GM15510 (cell line): ENCODE data around the gene ARL15.

Experiments used
- POLR2A ChIP-seq: IDR thresholded peaks from 3 replicates; pipeline ENCODE4 v1.6.1; 2011; ENCODE audit warnings: borderline replicate concordance; ENCODE audit not compliant: insufficient read length; ENCODE audit errors: extremely low read depth

The ARL15 gene

DNA sequence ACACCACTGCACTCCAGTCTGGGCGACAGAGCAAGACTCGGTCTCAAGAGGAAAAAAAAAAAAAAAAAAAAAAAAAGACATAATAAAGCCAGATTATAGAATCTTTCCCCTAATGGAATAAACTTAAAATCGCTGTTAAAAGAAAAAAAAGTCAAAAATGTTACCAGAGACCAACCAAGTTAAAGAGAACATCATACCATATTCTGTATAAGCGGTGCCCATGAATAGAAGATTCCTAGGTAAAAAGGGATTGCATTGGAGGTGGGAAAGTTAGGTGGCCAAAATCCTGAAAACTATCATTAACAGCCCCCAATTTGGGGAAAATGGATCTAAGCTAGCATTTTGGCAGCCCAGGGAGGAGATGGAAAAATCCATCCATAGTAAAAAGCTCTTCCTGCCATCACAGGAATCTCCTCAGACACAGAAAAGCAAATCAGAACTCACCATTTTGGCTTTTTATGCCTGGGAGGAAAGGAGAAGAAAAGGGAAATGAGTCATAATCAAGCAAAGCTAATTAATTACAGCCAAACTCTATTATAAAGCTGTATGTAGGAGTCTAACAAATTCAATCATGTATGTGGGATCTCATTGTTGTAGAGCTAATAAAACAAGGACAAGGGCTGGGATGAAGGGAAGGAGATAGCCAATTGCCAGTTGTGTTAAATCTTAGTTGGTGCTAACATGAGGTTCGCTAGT, 363.8 kb downstream of the ARL15 start:
- no peak for TF ChIP-seq POLR2A

DNA sequence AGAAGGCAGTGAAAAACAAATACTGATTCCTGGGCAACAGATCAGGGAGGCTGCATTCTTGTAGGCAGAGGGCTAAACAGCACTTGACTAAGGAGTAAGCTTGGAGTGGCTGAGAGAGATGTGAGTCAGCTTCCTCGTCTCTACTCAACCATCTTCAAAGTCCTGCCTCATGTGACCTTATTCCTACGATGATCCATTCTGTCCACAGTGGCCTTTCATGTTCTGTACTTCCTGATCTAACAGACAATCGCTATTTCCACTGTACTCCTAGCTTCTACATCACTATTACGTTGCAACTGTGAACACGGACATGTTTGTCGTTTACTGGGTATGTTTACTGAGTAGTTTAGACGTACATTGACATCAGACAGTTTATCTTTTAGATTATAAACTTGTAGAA, 365.4 kb downstream of the ARL15 start:
- no peak for TF ChIP-seq POLR2A

DNA sequence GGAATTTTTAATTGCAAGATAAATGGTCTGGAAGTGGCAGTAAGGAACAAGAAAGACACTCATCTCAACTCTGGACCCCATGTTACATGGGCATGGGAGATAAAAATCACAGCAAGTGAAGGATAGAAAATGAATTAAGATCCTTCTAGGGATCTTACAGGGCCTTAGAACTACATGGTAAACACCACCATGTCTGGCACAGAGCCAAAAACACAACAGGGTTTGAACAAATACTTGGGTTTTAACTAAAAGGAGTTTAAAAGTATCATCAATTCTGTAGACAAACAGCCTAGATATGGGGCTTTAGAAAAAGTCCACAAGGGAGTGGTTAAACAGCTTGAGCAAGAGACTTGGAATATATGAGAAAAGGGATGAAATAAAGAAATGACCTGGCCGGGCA, 366.4 kb downstream of the ARL15 start:
- no peak for TF ChIP-seq POLR2A

DNA sequence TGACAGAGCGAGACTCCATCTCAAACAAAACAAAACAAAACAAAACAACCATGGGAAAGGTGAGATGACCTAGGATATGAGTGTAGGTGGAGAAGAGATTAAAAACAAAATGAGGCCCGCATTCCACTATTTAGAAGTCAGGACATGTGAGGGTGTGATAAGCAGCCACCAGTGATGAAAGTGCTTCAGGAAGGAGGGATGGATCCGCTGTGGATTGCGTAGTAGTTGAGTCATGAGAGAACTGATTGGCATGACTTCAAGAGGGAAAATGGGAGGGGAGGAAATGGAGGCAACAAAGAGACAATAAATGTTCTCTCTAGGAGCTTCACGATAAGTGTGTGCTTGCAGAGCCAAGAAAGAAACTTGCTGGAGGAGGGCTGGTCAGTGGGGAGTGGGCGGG, 367.6 kb downstream of the ARL15 start:
- TF ChIP-seq POLR2A, result no peak

DNA sequence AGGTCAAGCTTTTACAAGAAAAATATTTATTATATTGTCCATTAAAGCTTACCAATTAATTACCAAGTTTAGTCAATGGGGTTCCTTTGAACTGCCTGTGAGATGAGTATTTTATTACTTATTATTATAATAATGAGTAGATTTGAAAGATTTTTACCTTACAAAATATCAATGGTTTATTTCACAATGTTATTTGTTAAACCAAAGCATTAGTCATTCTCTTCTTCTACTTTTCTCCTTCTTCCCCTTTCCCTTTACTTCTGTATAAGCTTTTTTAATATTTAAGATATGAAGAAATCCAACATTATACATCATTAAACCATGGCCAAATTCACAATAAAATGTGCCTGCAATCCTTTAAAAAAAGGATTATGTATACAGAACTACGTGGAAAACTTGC, 369.5 kb downstream of the ARL15 start:
- TF ChIP-seq POLR2A, result no peak

DNA sequence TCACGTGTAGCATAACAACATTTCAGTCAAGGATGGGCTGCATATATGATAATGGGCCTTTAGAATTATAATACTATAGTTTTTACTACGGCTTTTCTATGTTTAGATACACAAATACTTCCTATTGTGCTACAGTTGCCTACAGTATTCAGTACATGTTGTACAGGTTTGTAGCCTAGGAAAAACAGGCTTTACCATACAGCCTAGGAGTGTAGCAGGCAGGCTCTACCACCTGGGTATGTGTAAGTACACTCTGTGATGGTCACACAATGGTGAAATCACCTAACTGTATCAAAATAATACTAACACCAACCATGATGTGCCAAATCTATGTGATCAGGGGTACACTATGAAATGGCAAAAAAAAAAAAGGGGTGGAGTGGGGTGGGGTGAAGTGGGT, 372.9 kb downstream of the ARL15 start:
- TF ChIP-seq POLR2A, result no peak

DNA sequence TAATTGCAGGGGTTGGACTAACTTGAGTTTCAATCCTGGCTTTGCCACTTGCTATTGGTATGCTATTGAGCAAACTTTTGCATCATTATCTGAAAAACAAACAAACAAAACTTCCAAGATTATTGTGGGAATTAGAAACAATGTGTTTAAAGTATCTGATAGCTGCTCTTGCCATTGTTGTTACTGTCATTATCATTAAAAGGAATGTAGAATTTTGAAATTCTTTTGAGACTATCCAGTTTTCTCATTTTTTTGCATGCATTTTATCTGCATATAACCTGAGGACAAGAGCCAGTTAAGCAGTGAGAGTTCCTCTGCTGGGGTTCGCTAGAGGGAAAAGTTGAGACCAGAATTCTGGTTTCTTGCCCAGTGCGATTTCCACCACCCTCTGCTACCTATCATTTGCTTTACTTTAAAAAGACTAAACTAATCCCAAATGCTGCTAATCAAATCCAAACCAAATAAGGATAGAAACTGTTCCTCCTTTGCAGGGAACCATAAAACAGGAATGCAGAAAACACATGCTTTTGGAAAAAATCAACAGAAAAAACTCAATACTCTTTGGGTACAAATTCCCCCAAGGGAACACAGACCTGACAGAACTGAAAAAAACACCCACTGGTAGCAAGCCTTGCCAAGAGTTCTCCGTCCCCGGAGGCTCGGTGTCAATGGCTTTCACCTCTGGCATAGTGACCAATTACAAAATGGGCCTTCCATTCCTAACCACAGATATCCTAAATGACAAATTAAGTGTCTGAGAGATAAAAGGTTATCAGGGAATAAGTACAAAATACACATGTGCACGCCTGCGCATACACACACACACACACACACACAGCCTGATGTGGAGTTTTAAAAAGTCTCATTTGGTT, 373.7 kb downstream of the ARL15 start:
- TF ChIP-seq POLR2A, result no peak

DNA sequence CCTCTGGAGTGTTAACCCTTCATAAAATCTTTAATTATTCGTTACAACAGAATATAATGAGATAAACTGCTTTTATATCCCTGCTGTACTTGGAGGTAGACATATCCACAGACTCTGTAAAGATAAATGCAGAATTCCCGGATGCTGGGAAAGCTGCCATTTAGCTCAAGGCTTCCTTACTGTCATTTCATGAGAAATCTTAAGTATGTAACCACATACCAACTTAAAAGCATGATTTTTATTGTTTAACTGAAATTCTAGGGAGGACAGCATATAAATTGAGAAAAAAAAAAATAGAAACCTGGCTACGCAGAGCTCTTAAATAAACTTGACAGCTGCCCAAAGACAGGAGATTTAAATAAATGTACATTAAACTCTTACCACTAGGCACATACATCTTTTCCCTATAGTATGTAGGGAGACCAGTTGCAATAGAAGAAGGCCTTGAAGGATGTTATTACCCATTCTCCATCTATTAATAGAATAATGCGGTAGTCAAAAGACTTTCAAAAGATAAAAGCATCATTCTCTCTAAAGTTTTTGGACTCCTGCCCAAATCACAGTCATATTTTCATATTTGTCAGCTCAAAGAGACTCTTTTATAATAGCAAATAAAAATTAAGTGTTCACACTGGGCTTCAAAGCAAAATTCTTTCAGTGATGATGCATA, 376.1 kb downstream of the ARL15 start:
- no peak for TF ChIP-seq POLR2A

DNA sequence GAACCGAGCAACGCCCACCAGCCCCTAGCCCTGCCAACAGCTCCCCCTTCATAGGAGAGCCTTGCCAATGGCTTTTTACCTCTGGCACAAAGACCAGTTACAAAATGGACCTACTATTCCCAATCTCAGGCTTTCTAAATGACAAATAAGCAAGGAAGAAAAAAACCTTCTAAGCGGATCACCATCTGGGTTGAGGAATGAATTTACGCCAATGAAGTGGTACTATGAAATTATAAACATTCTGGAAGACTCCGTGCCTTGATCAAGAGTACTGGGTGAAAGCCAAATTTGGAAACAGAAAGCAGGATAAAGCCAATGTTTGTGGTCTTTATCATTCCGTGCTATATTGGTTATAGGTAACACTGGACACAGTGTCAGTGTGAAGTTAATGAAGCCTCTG, 378.0 kb downstream of the ARL15 start:
- no peak for TF ChIP-seq POLR2A

DNA sequence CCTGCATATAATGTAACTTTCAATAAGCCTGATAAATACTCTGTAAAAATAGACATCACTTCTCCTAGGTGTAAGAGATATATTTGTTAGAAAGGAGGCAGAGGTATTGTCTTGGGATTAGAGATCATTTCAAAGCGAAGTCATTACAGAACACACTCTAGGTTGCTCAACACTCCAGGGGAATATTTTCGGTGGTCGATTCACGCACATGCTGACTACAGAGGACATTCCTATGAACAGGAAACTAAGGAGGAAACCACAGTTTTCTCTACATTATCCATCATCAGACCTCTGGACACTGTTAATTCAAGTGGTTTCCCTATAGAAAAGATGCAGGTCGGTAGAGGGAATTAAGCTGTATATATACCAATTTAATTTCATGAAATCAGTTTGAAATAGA, 379.9 kb downstream of the ARL15 start:
- TF ChIP-seq POLR2A, result no peak

DNA sequence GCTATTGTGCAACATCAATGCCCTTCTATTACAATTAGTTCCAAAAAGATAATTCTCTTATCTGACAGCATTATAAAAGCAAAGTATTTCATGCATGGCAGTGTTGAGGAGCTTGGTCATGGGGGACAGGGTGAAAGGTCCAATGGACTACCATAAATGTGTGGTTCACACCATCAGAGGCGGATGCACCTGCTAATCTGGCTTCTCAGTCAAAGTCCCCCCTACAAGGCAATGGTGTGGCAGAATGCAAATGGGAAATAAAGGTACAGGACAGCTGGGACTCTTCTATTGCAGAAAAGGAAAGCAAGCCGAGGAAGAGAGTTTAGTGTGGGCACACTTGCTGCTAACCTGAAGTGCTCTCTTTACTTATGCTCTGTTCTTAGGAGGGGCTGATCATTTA, 380.8 kb downstream of the ARL15 start:
- no peak for TF ChIP-seq POLR2A

DNA sequence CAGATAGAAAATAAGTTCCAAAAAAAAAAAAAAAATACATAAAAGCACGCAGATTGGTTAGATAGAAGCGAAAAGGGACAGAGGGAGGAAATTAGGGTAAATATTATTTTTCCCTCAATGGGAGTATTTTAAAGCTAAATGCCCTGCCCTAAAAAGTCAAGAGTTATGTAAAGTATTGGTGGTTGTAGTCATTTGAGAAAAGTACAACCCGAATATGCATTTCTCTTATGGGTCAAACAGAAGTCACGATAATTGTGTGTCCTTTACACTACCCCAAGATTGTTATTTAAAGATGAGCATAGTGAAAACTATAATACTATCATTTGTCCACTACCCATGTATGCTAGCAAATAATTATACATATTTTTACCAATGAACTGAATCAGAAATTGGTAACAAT, 381.2 kb downstream of the ARL15 start:
- TF ChIP-seq POLR2A, result no peak

DNA sequence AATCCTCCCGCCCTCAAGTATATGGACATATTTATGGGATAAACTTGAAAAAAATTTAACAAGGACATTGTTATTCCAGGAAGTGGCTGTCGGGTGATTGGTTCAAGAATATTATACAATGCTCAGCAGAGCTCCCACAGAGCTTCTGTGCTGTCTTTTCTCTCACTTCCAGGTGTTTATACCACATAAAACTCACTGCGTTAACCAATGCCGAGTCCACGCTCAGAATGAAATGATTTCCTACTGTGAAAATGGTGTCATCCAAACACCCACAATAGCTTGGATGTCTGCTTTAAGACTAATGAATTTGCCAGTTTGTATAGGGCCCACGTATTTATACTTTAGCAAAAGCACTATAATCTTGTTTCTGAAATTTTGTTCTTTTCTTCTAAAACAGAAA, 381.7 kb downstream of the ARL15 start:
- no peak for TF ChIP-seq POLR2A

DNA sequence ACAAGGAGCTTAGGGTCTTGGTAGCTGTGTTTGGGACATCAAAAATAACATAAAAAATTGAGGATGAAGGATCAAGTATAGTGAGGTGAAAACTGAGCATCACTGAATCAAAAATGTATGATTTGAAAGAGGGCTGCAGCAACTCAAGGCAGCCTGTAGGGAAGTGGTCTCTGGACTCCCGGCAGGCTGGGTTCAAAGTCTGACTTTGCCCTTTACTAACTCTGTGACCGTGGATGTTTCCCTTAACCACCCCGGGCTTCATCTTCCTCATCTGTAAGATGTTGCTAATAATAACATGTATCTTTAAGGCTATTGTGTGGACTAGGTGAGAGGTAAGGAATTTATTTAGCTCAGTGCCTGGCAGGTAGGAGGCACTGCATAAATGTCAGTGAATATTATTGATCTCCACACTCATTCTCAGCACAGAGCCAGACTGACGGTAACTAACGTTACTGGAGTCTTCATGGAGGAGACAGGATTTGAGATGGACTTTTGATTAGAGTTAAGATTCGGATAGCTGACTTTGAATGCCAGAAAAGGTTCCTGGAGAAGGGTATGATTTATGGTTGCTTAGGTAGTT, 382.6 kb downstream of the ARL15 start:
- TF ChIP-seq POLR2A, result no peak

DNA sequence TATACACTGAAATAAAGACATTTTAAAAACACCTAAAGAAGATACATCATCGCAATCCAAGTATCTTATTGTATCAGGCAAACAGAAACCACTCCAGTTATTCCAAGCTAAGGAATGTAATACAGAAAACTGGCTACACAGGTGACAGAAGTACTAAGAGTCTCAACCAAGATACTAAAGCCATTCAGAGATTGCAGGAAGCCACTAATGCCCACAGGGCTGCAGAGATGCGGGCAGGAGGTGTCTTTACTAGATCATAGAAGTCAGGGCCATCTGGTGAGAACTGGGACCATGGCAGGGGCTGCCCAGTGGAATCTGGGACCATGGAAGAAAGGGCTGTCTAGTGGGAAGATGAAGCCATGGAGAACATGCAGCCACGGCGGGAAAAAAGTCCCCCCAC, 384.3 kb downstream of the ARL15 start:
- TF ChIP-seq POLR2A, result no peak
